IPS DF 6.9 (cell line): ENCODE results near the gene DAO.
"Not testable (repeated sequence)": the region's sequence is repeated elsewhere in the genome, so short reads cannot be mapped to it uniquely, and the experiment has no call there.

ENCODE experiments used
- DNase-seq: peaks from one replicate; pipeline ENCODE4 v3.0.0-alpha.2; 2013; ENCODE audit warnings: low read depth, low spot score
- H3K27ac ChIP-seq: one replicate; pipeline ENCODE4 v1.5.1; 2013; ENCODE audit warnings: low read length, control low read depth
- H3K27me3 ChIP-seq: 2 replicates; pipeline ENCODE4 v1.6.1; 2013; ENCODE audit warnings: mild to moderate bottlenecking, low read length; ENCODE audit not compliant: control insufficient read depth, insufficient read depth
- H3K36me3 ChIP-seq: 2 replicates; pipeline ENCODE4 v1.6.1; 2013; ENCODE audit warnings: low read length; ENCODE audit not compliant: control insufficient read depth, insufficient read depth
- H3K4me1 ChIP-seq: 2 replicates; pipeline ENCODE4 v1.6.1; 2013; ENCODE audit warnings: low read length; ENCODE audit not compliant: control insufficient read depth, insufficient read depth
- H3K4me3 ChIP-seq: 2 replicates; pipeline ENCODE4 v1.5.1; 2013; ENCODE audit warnings: mild to moderate bottlenecking, low read length
- H3K9me3 ChIP-seq: 2 replicates; pipeline ENCODE4 v1.6.1; 2013; ENCODE audit warnings: low read length, inconsistent platforms; ENCODE audit not compliant: control insufficient read depth, insufficient read depth
- WGBS: extraction: QIAGEN DNeasy Blood & Tissue Kit; methylation state at CpG from one replicate; pipeline ENCODE4 v1.1.7; 2013; ENCODE audit warnings: mixed read lengths, missing lambda C conversion rate; ENCODE audit not compliant: insufficient read length, insufficient coverage; 5-methylcytosine and 5-hydroxymethylcytosine counted together

DAO gene

DNA sequence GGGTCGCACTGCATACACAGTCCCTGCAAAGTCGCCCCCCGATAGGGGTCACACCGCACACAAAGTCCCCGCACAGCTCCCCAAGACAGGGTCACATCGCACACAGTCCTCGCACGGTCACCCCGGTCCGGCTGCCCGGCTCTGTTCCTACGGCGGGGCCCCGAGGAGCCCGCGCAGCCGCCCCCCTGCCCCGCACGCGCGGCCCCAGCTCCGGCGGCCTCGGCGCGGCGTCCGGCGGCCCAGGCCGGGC lies 22.8 kb upstream of the DAO start:
- peak overlapping the region; percentile 70; the same call in 1 of the 2 replicates for H3K4me3 ChIP-seq
- H3K27ac ChIP-seq, result no peak overlapping the region
- H3K36me3 ChIP-seq, result no peaks in the 10 kb centered on the region
- H3K9me3 ChIP-seq, result no peaks in the 10 kb centered on the region
- H3K27me3 ChIP-seq, result no peaks in the 10 kb centered on the region
- peaks cover 5% of the 10 kb centered on the region for H3K4me1 ChIP-seq
- no CpG with 5 or more reads among the region's 30 CpGs for WGBS
- DNase-seq, result no peak

DNA sequence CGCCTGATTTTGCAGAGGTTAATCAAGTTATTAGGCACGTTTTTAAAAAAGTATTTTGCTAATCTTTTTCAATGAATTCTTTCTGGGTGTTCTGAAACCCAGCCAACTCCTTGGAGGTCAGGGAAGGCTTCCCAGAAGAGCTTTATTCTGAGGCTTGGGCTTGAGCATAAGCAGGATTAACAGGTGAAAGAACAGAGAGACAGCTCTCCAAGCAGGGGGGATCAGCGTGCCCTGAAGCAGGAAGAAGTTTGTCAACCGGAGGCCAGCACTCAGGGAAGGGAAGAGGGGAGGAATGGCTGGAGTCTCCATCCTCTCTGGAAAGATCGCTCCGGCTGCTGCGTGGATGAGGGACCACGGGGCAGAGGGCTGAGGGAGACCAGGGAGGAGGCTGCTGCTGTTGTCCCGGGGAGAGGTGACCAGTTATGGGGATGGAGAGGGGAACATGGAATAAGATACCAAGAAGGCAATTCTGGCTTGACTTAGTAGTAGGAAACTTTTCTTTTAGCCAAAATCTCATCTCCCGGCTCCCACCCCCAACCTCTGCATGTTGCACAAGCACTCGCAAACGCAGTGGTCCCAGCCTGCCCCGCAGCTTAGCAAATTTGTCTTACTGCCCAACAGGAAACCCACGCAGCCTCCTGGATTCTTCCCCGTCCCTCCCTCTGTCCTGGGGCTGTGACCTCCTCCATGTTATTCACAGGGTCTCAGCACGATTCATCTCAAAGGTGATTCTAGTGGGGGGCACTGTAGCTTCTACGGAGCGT lies 21.4 kb upstream of the DAO start:
- no peak overlapping the region; the same call in 1 of the 2 replicates for H3K4me3 ChIP-seq
- H3K27ac ChIP-seq, result no peak overlapping the region
- no peaks in the 10 kb centered on the region for H3K27me3 ChIP-seq
- no CpG with 5 or more reads among the region's 18 CpGs for WGBS
- H3K4me1 ChIP-seq, result peaks cover 5% of the 10 kb centered on the region
- no peaks in the 10 kb centered on the region for H3K36me3 ChIP-seq
- H3K9me3 ChIP-seq, result no peaks in the 10 kb centered on the region
- DNase-seq, result no peak

DNA sequence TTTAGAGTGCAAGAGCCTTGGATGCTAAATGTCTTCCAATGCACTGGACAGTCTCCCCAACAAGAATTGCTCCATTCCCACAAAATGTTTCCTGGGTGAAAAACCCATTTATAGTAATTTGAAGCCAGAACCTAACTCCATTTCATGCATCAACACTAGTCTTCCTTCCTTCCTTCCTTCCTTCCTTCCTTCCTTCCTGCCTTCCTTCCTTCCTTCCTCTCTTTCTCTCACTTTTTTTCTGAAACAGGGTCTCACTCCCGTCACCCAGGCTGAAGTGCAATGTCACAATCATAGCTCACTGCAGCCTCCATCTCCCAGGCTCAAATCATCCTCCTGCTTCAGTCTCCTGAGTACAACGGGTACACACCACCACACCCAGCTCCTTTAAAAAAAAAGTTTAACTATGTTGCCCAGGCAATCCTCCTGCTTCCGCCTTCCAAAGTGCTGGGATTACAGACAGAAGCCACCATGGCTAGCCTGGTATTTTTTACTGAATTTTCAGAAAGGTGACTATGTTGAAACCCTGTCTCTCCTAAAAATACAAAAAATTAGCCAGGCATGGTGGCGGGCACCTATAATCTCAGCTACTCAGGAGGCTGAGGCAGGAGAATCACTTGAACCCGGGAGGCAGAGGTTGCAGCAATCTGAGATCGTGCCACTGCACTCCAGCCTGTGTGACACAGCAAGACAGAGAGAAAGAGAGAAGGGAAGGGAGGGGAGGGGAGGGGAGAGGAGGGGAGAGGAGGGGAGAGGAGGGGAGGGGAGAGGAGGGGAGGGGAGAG lies 20.6 kb upstream of the DAO start:
- H3K4me1 ChIP-seq, H3K27ac ChIP-seq, H3K4me3 ChIP-seq, DNase-seq, H3K27me3 ChIP-seq, H3K36me3 ChIP-seq, H3K9me3 ChIP-seq: not testable (repeated sequence)
- WGBS, result no CpG with 5 or more reads among the region's 6 CpGs

DNA sequence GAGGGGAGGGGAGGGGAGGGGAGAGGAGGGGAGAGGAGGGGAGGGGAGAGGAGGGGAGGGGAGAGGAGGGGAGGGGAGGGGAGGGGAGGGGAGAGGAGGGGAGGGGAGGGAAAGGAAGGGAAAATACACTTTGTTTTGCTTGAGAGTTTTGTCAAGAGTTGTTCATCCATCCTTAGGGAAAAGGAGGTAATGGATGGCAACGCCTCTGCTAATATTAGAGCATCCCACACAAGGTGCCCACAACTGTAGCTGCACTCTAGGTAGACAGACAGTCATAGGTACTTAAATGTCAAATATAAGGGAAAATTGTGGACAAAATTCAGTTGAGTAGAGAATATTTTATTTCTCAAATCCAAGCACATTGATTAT lies 20.0 kb upstream of the DAO start:
- no CpG with 5 or more reads among the region's 1 CpG for WGBS
- H3K9me3 ChIP-seq, result no peaks in the 10 kb centered on the region
- no peak for DNase-seq
- peaks cover 5% of the 10 kb centered on the region for H3K4me1 ChIP-seq
- no peak overlapping the region for H3K27ac ChIP-seq
- H3K36me3 ChIP-seq, result no peaks in the 10 kb centered on the region
- no peak overlapping the region for H3K4me3 ChIP-seq
- no peaks in the 10 kb centered on the region for H3K27me3 ChIP-seq

DNA sequence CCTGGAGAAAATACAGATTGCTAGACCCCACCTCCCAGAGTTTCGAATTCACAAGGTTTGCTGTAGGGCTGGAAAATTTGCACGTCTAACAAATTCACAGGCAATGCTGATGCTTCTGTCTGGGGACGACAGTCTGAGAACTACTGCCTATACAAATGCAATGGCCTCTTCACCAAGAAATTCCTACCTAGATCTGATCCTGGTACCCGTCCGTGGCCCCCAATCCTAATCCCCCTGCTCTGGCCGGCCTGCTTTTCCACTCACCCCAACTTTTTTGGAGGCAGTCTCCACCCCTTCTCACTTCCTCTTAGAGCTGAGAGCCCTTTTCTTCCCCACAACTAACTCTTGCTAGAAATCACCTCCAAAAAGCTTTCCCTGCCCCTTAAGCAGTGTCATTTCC lies 19.4 kb upstream of the DAO start:
- no peaks in the 10 kb centered on the region for H3K27me3 ChIP-seq
- no peak overlapping the region for H3K27ac ChIP-seq
- WGBS, result no CpG with 5 or more reads among the region's 6 CpGs
- no peak for DNase-seq
- H3K4me3 ChIP-seq, result no peak overlapping the region
- no peaks in the 10 kb centered on the region for H3K9me3 ChIP-seq
- H3K36me3 ChIP-seq, result no peaks in the 10 kb centered on the region
- peaks cover 5% of the 10 kb centered on the region for H3K4me1 ChIP-seq

DNA sequence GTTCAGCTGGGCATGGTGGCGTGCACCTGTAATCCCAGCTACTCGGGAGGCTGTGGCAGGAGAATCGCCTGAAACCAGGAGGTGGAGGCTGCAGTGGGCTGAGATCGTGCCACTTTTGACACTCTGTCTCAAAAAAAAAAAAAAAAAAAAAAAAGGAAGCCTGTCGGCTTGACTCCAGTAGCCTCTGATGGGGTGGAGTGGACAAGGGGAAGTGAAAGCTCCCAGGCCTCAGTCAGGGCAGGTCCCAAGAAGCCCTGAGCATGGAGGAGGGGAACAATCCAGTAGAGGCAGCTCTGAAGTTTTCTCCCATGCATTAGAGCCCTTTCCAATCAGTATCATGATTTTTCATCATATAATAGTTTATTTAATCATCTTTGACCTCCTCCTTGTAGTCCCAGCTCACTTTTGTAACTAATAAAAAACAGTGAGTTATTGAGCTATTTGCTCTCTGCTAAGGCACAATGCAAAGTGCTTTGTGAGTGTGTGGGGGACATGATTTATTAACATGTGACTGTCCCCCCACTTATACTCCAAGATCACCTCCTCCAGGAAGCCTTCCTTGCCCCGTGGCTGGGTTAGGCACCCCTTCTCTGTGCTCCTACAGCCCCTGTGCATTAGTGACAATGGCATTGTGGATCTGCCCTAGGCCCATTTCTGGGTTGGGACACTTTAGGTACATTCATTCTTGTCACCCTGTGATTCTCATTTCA lies 17.9 kb upstream of the DAO start:
- no peaks in the 10 kb centered on the region for H3K27me3 ChIP-seq
- H3K27ac ChIP-seq, result no peak overlapping the region
- WGBS, result no CpG with 5 or more reads among the region's 6 CpGs
- peaks cover 1% of the 10 kb centered on the region for H3K4me1 ChIP-seq
- no peaks in the 10 kb centered on the region for H3K36me3 ChIP-seq
- H3K9me3 ChIP-seq, result no peaks in the 10 kb centered on the region
- DNase-seq, result no peak
- no peak overlapping the region for H3K4me3 ChIP-seq

DNA sequence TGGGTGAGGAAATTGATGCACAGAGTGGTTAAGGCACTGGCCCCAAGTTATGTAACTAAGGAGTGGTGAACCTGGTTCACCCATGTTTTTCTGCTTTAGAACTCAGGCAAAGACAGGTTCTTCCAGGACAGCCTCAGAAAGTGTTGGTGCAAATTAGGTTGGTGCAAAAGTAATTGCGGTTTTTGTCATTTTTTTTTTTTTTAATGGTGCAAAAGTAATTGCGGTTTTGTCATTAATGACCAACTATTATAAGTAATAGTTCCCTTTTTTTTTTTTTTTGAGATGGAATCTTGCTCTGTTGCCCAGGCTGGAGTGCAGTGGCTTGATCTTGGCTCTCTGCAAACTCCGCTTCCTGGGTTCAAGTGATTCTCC lies 17.3 kb upstream of the DAO start:
- no CpG with 5 or more reads among the region's 3 CpGs for WGBS
- H3K27ac ChIP-seq, result no peak overlapping the region
- no peak for DNase-seq
- no peaks in the 10 kb centered on the region for H3K9me3 ChIP-seq
- peaks cover 1% of the 10 kb centered on the region for H3K4me1 ChIP-seq
- H3K27me3 ChIP-seq, result no peaks in the 10 kb centered on the region
- no peaks in the 10 kb centered on the region for H3K36me3 ChIP-seq
- H3K4me3 ChIP-seq, result no peak overlapping the region

DNA sequence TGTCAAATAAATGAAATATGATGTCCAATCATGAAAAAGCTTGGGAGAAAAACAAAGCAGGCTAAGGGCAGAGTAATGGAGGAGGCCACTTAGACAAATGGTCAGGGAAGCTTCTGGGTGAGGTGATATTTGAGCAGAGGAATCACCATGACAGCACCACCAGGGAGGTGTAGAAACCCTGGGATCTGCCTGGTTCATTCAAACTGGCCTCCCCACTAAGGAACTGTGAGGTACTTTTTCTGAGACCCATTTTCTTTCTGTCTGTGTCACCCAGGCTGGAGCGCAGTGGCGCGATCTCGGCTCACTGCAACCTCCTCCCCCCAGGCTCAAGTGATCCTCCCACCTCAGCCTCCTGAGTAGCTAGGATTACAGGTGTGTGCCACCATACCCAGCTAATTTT lies 14.7 kb upstream of the DAO start:
- Histone ChIP-seq H3K27ac (no peak overlapping the region), H3K27me3 (no peaks in the 10 kb centered on the region), H3K36me3 (no peaks in the 10 kb centered on the region), H3K4me3 (no peak overlapping the region), H3K9me3 (no peaks in the 10 kb centered on the region), H3K4me1 (no peaks in the 10 kb centered on the region)
- no CpG with 5 or more reads among the region's 4 CpGs for WGBS
- DNase-seq, result no peak

DNA sequence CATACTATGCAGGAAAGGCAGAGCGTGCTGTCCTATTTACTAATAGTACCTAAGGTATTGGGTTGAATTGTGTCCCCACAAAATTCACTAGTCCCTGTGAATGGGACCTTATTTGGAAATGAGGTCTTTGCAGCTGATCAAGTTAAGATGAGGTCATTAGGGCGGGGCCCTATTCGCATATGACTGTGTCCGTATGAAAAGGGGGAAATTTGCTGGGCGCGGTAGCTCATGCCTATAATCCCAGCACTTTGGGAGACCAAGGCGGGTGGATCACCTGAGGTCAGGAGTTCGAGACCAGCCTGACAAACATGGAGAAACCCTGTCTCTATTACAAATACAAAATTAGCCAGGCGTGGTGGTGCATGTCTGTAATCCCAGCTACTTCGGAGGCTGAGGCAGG lies 13.8 kb upstream of the DAO start:
- H3K4me3 ChIP-seq, H3K4me1 ChIP-seq, H3K27me3 ChIP-seq, H3K9me3 ChIP-seq, H3K36me3 ChIP-seq, DNase-seq, H3K27ac ChIP-seq: not testable (repeated sequence)
- no CpG with 5 or more reads among the region's 10 CpGs for WGBS

DNA sequence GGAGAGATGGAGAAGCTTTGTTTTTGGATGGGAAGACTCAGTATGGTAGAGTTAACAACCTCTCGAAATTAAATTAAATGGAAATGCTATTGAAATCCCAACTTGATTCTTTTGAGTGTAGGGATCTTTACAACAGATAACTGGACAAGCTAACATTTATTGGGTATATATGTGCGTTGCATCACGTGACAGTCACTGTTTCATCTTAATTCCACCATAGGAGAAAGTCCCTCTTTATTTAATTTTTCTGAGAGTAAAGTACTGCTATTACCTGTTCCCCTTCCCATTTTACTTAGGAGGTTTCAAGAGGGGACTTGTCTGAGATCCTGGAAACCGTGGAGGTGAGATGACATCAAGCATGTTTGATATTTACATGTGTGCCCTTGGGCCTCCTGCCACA lies 11.1 kb upstream of the DAO start:
- Histone ChIP-seq H3K9me3 (no peaks in the 10 kb centered on the region), H3K4me3 (no peak overlapping the region), H3K4me1 (no peaks in the 10 kb centered on the region), H3K27me3 (no peaks in the 10 kb centered on the region), H3K27ac (no peak overlapping the region), H3K36me3 (no peaks in the 10 kb centered on the region)
- WGBS, result no CpG with 5 or more reads among the region's 4 CpGs
- DNase-seq, result no peak
